Panc1 (cell line): ENCODE results near the gene SKI. TPM values are rescaled to one million over a fixed set of nuclear protein-coding genes. Genes with fewer than 3 reads are reported as not detected.

Source experiments
- ATAC-seq: fragments of 200-7000 bp; cut with Tn5 transposase; 2 replicates; pipeline ENCODE4 v1.9.1; 2020; ENCODE audit warnings: mild to moderate bottlenecking, moderate library complexity
- BruUV-seq: library from RNA; stranded (reverse); fragments of 400-500 nt; replicated peaks from 2 replicates; lab custom pipeline; 2021; lab: Mats Ljungman, UMichigan
- CTCF ChIA-PET: fragments of 300-600 bp; sonication (Branson Sonifier 250); formaldehyde crosslinking; loops from one replicate; lab custom pipeline; 2022; ENCODE audit warnings: antibody characterized with exemption; lab: Charles Lee
- POLR2A ChIA-PET: fragments of 300-600 bp; sonication (Branson Sonifier 250); formaldehyde crosslinking; loops from one replicate; lab custom pipeline; 2022; ENCODE audit warnings: antibody characterized with exemption; lab: Charles Lee
- DNase-seq: peaks from one replicate; pipeline ENCODE4 v3.0.0-alpha.2; 2010; ENCODE audit warnings: low read depth, low spot score
- H3K27ac ChIP-seq: 2 replicates; pipeline ENCODE4 v1.5.1; 2011; ENCODE audit warnings: mild to moderate bottlenecking, low read length, inconsistent platforms
- H3K27me3 ChIP-seq: fragments of 200-500 bp; sonication (Bioruptor generic); 2 replicates; pipeline ENCODE4 v1.6.0; 2014; ENCODE audit warnings: low read length, inconsistent platforms; ENCODE audit not compliant: control insufficient read depth, insufficient read depth
- H3K36me3 ChIP-seq: fragments of 200-500 bp; sonication (Bioruptor generic); 2 replicates; pipeline ENCODE4 v1.5.1; 2014; ENCODE audit warnings: inconsistent platforms, mild to moderate bottlenecking, low read length, moderate library complexity; ENCODE audit not compliant: control insufficient read depth, insufficient read depth
- H3K4me1 ChIP-seq: 2 replicates; pipeline ENCODE4 v1.5.1; 2011; ENCODE audit warnings: inconsistent platforms, mild to moderate bottlenecking, low read length, moderate library complexity; ENCODE audit not compliant: control insufficient read depth, insufficient read depth
- H3K4me3 ChIP-seq, 2 experiments: 2 replicates each; pipeline ENCODE4 v1.5.1; 2011 to 2012; ENCODE audit warnings: low read depth in 2 of 2, low read length in 2 of 2, mild to moderate bottlenecking in 2 of 2, inconsistent platforms in 1 of 2, moderate library complexity in 1 of 2
- H3K9me3 ChIP-seq: fragments of 200-500 bp; sonication (Bioruptor generic); 2 replicates; pipeline ENCODE4 v1.5.1; 2014; ENCODE audit warnings: low read depth, mild to moderate bottlenecking, inconsistent platforms, low read length, moderate library complexity; ENCODE audit not compliant: control insufficient read depth, insufficient read depth
- CTCF ChIP-seq: fragments of 450-650 bp; IDR thresholded peaks from 2 replicates; pipeline ENCODE4 v1.5.1; 2017; ENCODE audit warnings: mild to moderate bottlenecking
- POLR2AphosphoS5 ChIP-seq: IDR thresholded peaks from 2 replicates; pipeline ENCODE4 v1.6.1; 2012; ENCODE audit warnings: mild to moderate bottlenecking, low read depth, low read length, moderate library complexity
- SIN3A ChIP-seq: IDR thresholded peaks from 2 replicates; pipeline ENCODE4 v1.6.1; 2012; ENCODE audit warnings: low read depth, mild to moderate bottlenecking, low read length, moderate library complexity, borderline replicate concordance; ENCODE audit not compliant: insufficient read depth
- TCF7L2 ChIP-seq: IDR thresholded peaks from 2 replicates; pipeline ENCODE4 v1.6.1; 2011; ENCODE audit warnings: mild to moderate bottlenecking, low read depth, low read length, inconsistent platforms
- in situ Hi-C: cut with HindIII; loops from 2 replicates; pipeline ENCODE4 v1.10.0; 2016; ENCODE audit warnings: low sequenced_read_pairs, low pct_unique_long_range_greater_than_20kb
- intact Hi-C: fragments of 100-400 bp; cut with micrococcal nuclease; formaldehyde crosslinking; loops from one replicate; pipeline ENCODE4 v1.10.0; 2022; ENCODE audit not compliant: unreplicated experiment
- total RNA-seq: library from RNA; stranded (reverse); gene quantifications from one replicate; pipeline ENCODE4 v1.2.1, GENCODE V29; 2021; ENCODE audit not compliant: unreplicated experiment
- TF ChIP-seq, protein P1 (sequence below), 2 experiments: IDR thresholded peaks; 2 replicates each; pipeline ENCODE4 v1.6.1; 2011 to 2012; ENCODE audit warnings: low read depth in 2 of 2, control low read depth in 1 of 2, low read length in 1 of 2, mild to moderate bottlenecking in 1 of 2, moderate library complexity in 1 of 2; ENCODE audit not compliant: insufficient read depth in 1 of 2

The SKI gene
- total RNA-seq, 1 experiment from 2014 or later, result 63.2 TPM

- peaks cover 19% of the 10 kb centered on the region for H3K4me1 ChIP-seq
- no peaks in the 10 kb centered on the region for H3K9me3 ChIP-seq
- in situ Hi-C loops (no loop called here), intact Hi-C loops (no loop called here)
- TF ChIP-seq TCF7L2, result no peak
- TF ChIP-seq SIN3A, result no peak
- TF ChIP-seq CTCF, result no peak
- TF ChIP-seq, protein P1, sequence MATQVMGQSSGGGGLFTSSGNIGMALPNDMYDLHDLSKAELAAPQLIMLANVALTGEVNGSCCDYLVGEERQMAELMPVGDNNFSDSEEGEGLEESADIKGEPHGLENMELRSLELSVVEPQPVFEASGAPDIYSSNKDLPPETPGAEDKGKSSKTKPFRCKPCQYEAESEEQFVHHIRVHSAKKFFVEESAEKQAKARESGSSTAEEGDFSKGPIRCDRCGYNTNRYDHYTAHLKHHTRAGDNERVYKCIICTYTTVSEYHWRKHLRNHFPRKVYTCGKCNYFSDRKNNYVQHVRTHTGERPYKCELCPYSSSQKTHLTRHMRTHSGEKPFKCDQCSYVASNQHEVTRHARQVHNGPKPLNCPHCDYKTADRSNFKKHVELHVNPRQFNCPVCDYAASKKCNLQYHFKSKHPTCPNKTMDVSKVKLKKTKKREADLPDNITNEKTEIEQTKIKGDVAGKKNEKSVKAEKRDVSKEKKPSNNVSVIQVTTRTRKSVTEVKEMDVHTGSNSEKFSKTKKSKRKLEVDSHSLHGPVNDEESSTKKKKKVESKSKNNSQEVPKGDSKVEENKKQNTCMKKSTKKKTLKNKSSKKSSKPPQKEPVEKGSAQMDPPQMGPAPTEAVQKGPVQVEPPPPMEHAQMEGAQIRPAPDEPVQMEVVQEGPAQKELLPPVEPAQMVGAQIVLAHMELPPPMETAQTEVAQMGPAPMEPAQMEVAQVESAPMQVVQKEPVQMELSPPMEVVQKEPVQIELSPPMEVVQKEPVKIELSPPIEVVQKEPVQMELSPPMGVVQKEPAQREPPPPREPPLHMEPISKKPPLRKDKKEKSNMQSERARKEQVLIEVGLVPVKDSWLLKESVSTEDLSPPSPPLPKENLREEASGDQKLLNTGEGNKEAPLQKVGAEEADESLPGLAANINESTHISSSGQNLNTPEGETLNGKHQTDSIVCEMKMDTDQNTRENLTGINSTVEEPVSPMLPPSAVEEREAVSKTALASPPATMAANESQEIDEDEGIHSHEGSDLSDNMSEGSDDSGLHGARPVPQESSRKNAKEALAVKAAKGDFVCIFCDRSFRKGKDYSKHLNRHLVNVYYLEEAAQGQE (IDR thresholded peaks at IDR 0.05; ENCODE audit: insufficient read depth in 1 of 2, low read depth in 2 of 2, low read length in 1 of 2), result no peak
- no peak for TF ChIP-seq POLR2AphosphoS5
- BruUV-seq, result no TSS peak
- H3K27ac ChIP-seq, result no peak overlapping the region
- CTCF ChIA-PET, result no interaction called here
- no peaks in the 10 kb centered on the region for H3K27me3 ChIP-seq
- POLR2A ChIA-PET, result no interaction called here
- no peaks in the 10 kb centered on the region; the same call in none of the 2 replicates for H3K36me3 ChIP-seq
- DNase-seq, result no peak
- H3K4me3 ChIP-seq, result no peak overlapping the region
- ATAC-seq, result no peak
Measured at GRCh38 chr1:2306151-2306978, 78.2 kb downstream of the SKI start.

DNA sequence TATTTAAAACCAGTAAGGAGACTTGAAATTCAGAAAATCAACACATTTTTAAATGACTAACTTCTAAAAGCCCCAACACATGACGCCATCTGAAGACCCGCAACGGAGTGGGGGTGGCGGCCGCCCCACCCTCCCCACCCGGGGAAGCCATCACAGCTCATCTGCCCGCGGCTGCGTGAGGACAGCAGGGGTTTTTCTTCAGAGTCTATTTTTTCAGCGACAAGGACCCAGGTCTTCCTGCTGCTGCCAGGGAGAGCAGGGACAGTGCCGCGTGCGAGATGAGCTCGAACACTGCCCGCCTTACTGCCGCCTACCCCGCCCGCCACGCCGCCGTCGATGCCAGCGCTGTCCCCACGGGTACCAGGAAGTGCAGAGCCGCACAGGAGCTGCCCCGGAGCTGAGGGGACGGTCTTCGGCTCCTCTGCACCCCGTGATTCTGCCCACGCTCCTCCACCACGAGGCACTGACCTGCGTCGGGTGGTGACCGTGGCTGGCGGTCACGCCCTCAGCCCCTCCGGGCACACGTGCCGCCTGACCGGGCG, 79.0 kb downstream of the SKI start:
- ATAC-seq (no peak), DNase-seq (no peak)
- H3K36me3 ChIP-seq, result no peaks in the 10 kb centered on the region; the same call in none of the 2 replicates
- no peaks in the 10 kb centered on the region for H3K9me3 ChIP-seq
- no peak overlapping the region for H3K27ac ChIP-seq
- no peaks in the 10 kb centered on the region for H3K27me3 ChIP-seq
- in situ Hi-C loops, result no loop called here
- intact Hi-C loops, result no loop called here
- ChIA-PET POLR2A (no interaction called here), CTCF (no interaction called here)
- TF ChIP-seq POLR2AphosphoS5, result no peak
- TF ChIP-seq SIN3A, result no peak
- no peak for TF ChIP-seq CTCF
- TF ChIP-seq, protein P1 (IDR thresholded peaks at IDR 0.05; ENCODE audit: insufficient read depth in 1 of 2, low read depth in 2 of 2, low read length in 1 of 2), result no peak
- TF ChIP-seq TCF7L2, result no peak
- no TSS peak for BruUV-seq
- peaks cover 27% of the 10 kb centered on the region for H3K4me1 ChIP-seq
- H3K4me3 ChIP-seq, result no peak overlapping the region
